GM12801 (cell line): ENCODE measurements around the gene FBXW8.

Experiments
- TF ChIP-seq, protein P1 (sequence below): IDR thresholded peaks from one replicate; pipeline ENCODE4 v1.5.1; 2011; ENCODE audit warnings: control low read depth; ENCODE audit not compliant: insufficient read length; ENCODE audit errors: extremely low read depth

Gene FBXW8

GRCh38 chr12:117017807-117018206 lies 107.1 kb downstream of the FBXW8 start:
- TF ChIP-seq, protein P1, sequence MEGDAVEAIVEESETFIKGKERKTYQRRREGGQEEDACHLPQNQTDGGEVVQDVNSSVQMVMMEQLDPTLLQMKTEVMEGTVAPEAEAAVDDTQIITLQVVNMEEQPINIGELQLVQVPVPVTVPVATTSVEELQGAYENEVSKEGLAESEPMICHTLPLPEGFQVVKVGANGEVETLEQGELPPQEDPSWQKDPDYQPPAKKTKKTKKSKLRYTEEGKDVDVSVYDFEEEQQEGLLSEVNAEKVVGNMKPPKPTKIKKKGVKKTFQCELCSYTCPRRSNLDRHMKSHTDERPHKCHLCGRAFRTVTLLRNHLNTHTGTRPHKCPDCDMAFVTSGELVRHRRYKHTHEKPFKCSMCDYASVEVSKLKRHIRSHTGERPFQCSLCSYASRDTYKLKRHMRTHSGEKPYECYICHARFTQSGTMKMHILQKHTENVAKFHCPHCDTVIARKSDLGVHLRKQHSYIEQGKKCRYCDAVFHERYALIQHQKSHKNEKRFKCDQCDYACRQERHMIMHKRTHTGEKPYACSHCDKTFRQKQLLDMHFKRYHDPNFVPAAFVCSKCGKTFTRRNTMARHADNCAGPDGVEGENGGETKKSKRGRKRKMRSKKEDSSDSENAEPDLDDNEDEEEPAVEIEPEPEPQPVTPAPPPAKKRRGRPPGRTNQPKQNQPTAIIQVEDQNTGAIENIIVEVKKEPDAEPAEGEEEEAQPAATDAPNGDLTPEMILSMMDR: no peak

DNA sequence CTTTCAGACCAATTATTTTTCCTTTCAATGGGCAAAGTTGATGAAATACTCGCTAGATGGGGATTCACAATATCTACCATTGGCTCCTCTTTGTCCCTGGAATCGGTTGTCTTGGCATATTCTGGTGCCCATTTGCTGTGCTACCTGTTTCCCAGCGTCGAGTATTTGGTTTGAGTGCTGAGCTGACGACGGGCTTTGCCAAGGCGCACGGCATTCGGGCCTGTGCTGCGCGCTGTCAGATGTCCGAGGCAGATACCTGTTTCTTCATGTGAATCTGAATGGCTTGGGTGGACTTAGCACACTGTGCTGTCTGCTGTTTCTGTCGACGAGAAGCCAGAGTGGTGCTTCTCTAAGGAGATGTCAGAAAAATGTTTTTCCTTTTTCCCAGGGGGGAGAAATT lies 107.5 kb downstream of the FBXW8 start:
- TF ChIP-seq, protein P1: no peak

DNA sequence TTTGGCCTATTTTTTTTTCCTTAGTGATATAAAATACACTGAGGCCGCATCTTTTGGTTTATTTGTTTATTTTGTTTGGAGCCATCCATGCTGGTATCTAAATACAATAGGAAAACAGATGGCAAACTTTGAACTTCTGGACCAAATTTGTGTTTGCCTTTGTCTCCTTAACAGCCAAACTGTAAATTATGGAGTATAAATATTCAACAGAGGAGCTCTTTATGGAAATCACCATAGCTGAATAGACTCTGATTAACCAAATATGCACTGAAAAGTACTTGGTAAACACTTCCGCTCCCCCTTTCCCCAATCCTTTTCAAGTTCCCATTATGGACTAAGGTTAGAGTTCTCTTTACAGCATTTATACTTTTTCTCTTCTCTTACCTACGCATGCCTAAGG lies 107.9 kb downstream of the FBXW8 start:
- TF ChIP-seq, protein P1: no peak

DNA sequence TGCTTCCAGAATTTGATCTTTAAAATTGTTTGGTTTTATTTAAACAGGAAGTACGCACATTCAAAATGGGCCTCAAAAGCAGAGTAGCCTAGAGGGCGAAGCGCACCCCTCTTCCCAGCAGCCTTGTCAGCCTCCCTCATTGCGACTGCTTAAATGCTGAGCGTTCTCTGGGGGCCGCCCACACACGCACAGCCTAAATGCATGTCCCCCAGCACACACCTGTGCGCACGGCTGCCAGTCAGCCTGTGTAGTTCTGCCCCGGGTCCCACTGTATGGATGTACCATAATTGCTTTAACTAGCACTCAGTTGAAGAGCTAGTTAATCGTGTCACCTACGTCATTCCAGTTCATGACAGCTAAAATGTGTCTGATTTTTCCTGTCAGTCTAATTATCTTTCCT lies 109.1 kb downstream of the FBXW8 start:
- TF ChIP-seq, protein P1: no peak

DNA sequence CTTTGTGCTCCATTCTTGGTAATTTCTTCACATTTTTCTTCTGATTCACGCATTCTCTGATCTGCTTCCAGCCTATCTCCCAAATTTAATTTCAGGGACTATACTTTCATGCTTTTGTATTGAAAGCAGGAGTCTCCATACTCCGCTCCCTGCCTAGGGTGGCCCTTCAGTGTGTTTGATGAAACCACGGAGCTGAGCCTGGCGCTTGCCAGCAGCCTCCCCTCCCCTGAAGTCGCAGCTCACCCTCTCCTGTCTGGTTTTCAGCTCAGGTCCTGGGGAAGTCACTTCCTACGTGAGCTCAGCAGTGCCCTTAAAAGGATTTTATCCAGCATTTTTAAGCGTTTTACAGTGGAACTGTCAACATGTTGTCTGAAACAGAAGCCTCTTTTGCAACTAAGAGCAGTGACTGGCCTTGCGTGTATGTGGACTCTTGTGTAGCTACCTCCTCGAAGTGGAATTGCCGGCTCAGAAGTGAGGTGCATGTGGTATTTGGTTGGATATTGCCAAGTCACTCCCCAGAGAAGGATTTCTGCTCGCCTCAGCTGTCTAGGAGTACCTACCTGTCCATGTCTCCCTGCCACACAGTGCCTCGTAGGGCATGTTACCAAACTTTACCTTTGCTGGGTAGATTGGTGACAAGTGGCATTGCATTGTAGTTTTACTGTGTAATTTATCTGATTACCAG lies 109.9 kb downstream of the FBXW8 start:
- TF ChIP-seq, protein P1: no peak

DNA sequence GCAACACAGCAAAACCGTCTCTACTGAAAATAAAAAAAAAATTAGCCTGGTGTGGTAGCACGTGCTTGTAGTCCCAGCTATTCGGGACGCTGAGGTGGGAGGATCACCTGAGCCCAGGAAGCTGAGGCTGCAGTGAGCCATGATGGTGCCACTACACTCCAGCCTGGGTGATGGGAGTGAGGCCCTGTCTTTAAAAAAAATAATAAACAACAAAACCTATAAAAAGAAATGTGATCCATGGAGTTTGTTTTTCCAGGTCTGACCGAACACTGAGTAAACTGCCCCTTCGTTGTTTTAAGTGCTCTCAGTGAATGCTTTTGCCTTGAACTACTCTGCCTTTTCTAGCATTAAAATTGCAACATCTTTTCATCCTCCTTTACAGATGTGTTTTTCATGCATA lies 111.7 kb downstream of the FBXW8 start:
- TF ChIP-seq, protein P1: no peak

GRCh38 chr12:117023998-117024960 lies 113.5 kb downstream of the FBXW8 start:
- TF ChIP-seq, protein P1: no peak
